Mesenchymal stem cell (in vitro differentiated cells and primary cell): ENCODE data around the gene MUC22.
"Not testable (repeated sequence)": the region's sequence is repeated elsewhere in the genome, so short reads cannot be mapped to it uniquely, and the experiment has no call there.

Source experiments
- DNase-seq: peaks from one replicate; pipeline ENCODE4 v3.0.0-alpha.2; 2013
- H2AFZ ChIP-seq: one replicate; pipeline ENCODE4 v1.6.1; 2013; ENCODE audit warnings: low read depth, mild to moderate bottlenecking, control low read depth, inconsistent platforms, low read length, moderate library complexity
- H2AK5ac ChIP-seq: 2 replicates; pipeline ENCODE4 v1.6.1; 2013; ENCODE audit warnings: low read length, moderate library complexity, mild to moderate bottlenecking, inconsistent platforms; ENCODE audit not compliant: severe bottlenecking
- H2BK120ac ChIP-seq: one replicate; pipeline ENCODE4 v1.6.1; 2013; ENCODE audit warnings: low read depth, mild to moderate bottlenecking, inconsistent platforms, low read length, moderate library complexity
- H2BK12ac ChIP-seq, 2 experiments: one replicate each; pipeline ENCODE4 v1.6.1; 2013; ENCODE audit warnings: inconsistent platforms in 2 of 2, low read length in 2 of 2, mild to moderate bottlenecking in 2 of 2, moderate library complexity in 2 of 2, control low read depth in 1 of 2
- H2BK15ac ChIP-seq: one replicate; pipeline ENCODE4 v1.6.1; 2013; ENCODE audit warnings: mild to moderate bottlenecking, low read depth, inconsistent platforms; ENCODE audit not compliant: poor library complexity, severe bottlenecking
- H2BK5ac ChIP-seq: 2 replicates; pipeline ENCODE4 v1.6.1; 2013; ENCODE audit warnings: low read depth, mild to moderate bottlenecking, low read length, control low read depth, inconsistent platforms; ENCODE audit not compliant: poor library complexity, severe bottlenecking
- H3K14ac ChIP-seq, 2 experiments: one replicate each; pipeline ENCODE4 v1.6.1; 2013; ENCODE audit warnings: inconsistent platforms in 2 of 2, low read length in 2 of 2, control low read depth in 1 of 2, mild to moderate bottlenecking in 1 of 2, moderate library complexity in 1 of 2
- H3K18ac ChIP-seq, 2 experiments: one replicate each; pipeline ENCODE4 v1.6.1; 2013; ENCODE audit warnings: inconsistent platforms in 2 of 2, low read length in 2 of 2, control low read depth in 1 of 2, low read depth in 1 of 2, mild to moderate bottlenecking in 1 of 2
- H3K23ac ChIP-seq, 2 experiments: one replicate each; pipeline ENCODE4 v1.6.1; 2013; ENCODE audit warnings: inconsistent platforms in 2 of 2, low read length in 2 of 2, mild to moderate bottlenecking in 2 of 2, moderate library complexity in 2 of 2, control low read depth in 1 of 2
- H3K27ac ChIP-seq: 2 replicates; pipeline ENCODE4 v1.5.1; 2013; ENCODE audit warnings: mild to moderate bottlenecking, moderate library complexity, low read length, control low read depth, inconsistent platforms; ENCODE audit not compliant: poor library complexity, severe bottlenecking
- H3K27me3 ChIP-seq, 2 experiments: 2 replicates each; pipeline versions ENCODE4 v1.6.1 to v1.7.0; 2013; ENCODE audit warnings: low read length in 2 of 2, mild to moderate bottlenecking in 2 of 2, moderate library complexity in 2 of 2, control low read depth in 1 of 2, inconsistent platforms in 1 of 2; ENCODE audit not compliant: control insufficient read depth in 1 of 2, insufficient read depth in 1 of 2
- H3K36me3 ChIP-seq, 2 experiments: 2 replicates each; pipeline versions ENCODE4 v1.6.1 to v1.7.0; 2013; ENCODE audit warnings: low read length in 2 of 2, control low read depth in 1 of 2, inconsistent platforms in 1 of 2, low read depth in 1 of 2, mild to moderate bottlenecking in 1 of 2; ENCODE audit not compliant: insufficient read depth in 2 of 2, control insufficient read depth in 1 of 2
- H3K4ac ChIP-seq, 2 experiments: one replicate each; pipeline ENCODE4 v1.6.1; 2013; ENCODE audit warnings: inconsistent platforms in 2 of 2, low read length in 2 of 2, mild to moderate bottlenecking in 2 of 2, moderate library complexity in 2 of 2, control low read depth in 1 of 2, low read depth in 1 of 2
- H3K4me1 ChIP-seq: 2 replicates; pipeline ENCODE4 v1.6.1; 2013; ENCODE audit warnings: low read depth, low read length, control low read depth; ENCODE audit not compliant: control insufficient read depth, insufficient read depth
- H3K4me2 ChIP-seq: 2 replicates; pipeline ENCODE4 v1.6.1; 2013; ENCODE audit warnings: low read length, mild to moderate bottlenecking, inconsistent platforms; ENCODE audit not compliant: poor library complexity, severe bottlenecking
- H3K4me3 ChIP-seq, 2 experiments: 2 replicates each; pipeline versions ENCODE4 v1.5.1 to v1.7.0; 2013; ENCODE audit warnings: low read length in 2 of 2, mild to moderate bottlenecking in 2 of 2, control low read depth in 1 of 2, low read depth in 1 of 2; ENCODE audit not compliant: insufficient read depth in 1 of 2
- H3K79me1 ChIP-seq: replicated peaks from 2 replicates; pipeline ENCODE4 v1.6.1; 2013; ENCODE audit warnings: mild to moderate bottlenecking, control low read depth, low read length, inconsistent platforms; ENCODE audit not compliant: poor library complexity, severe bottlenecking
- H3K9ac ChIP-seq: 2 replicates; pipeline ENCODE4 v1.7.0; 2013; ENCODE audit warnings: mild to moderate bottlenecking, low read length, moderate library complexity
- H3K9me3 ChIP-seq: 2 replicates; pipeline ENCODE4 v1.7.0; 2013; ENCODE audit warnings: mild to moderate bottlenecking, low read length; ENCODE audit not compliant: control insufficient read depth
- H4K8ac ChIP-seq: one replicate; pipeline ENCODE4 v1.6.1; 2013; ENCODE audit warnings: inconsistent platforms, mild to moderate bottlenecking, low read length, moderate library complexity
- H4K91ac ChIP-seq: one replicate; pipeline ENCODE4 v1.6.1; 2013; ENCODE audit warnings: mild to moderate bottlenecking, low read length, inconsistent platforms
- WGBS: methylation state at CpG from one replicate; pipeline ENCODE4 v1.1.7; 2013; ENCODE audit warnings: mixed read lengths; 5-methylcytosine and 5-hydroxymethylcytosine counted together

Gene MUC22

DNA sequence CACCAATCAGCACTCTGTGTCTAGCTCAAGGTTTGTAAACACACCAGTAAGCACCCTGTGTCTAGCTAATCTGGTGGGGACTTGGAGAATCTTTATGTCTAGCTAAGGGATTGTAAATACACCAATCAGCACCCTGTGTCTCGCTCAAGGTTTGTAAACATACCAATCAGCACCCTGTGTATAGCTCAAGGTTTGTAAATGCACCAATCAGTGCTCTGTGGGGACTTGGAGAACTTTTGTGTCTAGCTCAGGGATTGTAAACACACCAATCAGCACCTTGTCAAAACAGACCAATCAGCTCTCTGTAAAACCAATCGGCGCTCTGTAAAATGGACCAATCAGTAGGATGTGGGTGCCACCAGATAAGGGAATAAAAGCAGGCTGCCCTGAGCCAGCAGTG is 7.2 kb downstream of the MUC22 start:
- not testable (repeated sequence) for H3K18ac ChIP-seq, H4K8ac ChIP-seq

GRCh38 chr6:31020057-31020456 is 9.8 kb downstream of the MUC22 start:
- Histone ChIP-seq H4K8ac (no peak overlapping the region), H2AK5ac (no peak overlapping the region), H3K18ac (no peak overlapping the region), H2BK5ac (no peak overlapping the region), H3K23ac (no peak overlapping the region), H4K91ac (no peak overlapping the region), H3K9me3 (peaks cover 5% of the 10 kb centered on the region), H3K9ac (no peak overlapping the region), H3K4me1 (no peaks in the 10 kb centered on the region), H3K27ac (no peak overlapping the region), H2BK15ac (no peak overlapping the region), H3K4ac (no peak overlapping the region), H3K4me3 (no peak overlapping the region), H3K79me1 (no peaks in the 10 kb centered on the region), H3K36me3 (no peaks in the 10 kb centered on the region), H3K4me2 (no peak overlapping the region), H3K14ac (no peak overlapping the region), H2BK12ac (no peak overlapping the region), H2AFZ (no peak overlapping the region), H3K27me3 (peaks cover 0 to 20% of the 10 kb centered on the region in 2 experiments), H2BK120ac (no peak overlapping the region)
- WGBS: 86% methylated on average over 1 of the region's 2 CpGs
- no peak for DNase-seq

More for the DNA sequence above, 7.2 kb downstream of the MUC22 start:
- not testable (repeated sequence) for H2BK15ac ChIP-seq, H2AFZ ChIP-seq, H3K9me3 ChIP-seq, H3K27ac ChIP-seq, H3K4ac ChIP-seq, H3K36me3 ChIP-seq, DNase-seq, H3K79me1 ChIP-seq, H3K9ac ChIP-seq, H2BK5ac ChIP-seq, H4K91ac ChIP-seq, H3K4me1 ChIP-seq, H3K27me3 ChIP-seq, H3K23ac ChIP-seq, H2BK120ac ChIP-seq, H2BK12ac ChIP-seq, H2AK5ac ChIP-seq, H3K4me3 ChIP-seq, H3K4me2 ChIP-seq, H3K14ac ChIP-seq
- 100% methylated on average over 1 of the region's 3 CpGs for WGBS

DNA sequence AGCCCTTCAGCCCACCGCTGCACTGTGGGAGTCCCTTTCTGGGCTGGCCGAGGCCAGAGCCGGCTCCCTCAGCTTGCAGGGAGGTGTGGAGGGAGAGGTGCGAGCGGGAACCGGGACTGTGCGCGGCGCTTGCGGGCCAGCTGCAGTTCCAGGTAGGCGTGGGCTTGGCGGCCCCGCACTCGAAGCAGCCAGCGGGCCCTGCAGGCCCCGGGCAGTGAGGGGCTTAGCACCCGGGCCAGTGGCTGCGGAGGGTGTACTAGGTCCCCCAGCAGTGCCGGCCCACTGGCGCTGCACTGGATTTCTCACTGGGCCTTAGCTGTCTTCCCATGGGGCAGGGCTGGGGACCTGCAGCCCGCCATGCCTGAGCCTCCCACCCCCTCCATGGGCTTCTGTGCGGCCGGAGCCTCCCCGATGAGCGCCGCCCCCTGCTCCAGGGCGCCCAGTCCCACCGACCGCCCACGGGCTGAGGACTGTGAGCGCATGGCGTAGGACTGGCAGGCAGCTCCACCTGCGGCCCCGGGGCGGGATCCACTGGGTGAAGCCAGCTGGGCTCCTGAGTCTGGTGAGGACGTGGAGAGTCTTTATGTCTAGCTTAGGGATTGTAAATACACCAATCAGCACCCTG is 10.5 kb downstream of the MUC22 start:
- not testable (repeated sequence) for H4K91ac ChIP-seq, H2BK12ac ChIP-seq, H3K79me1 ChIP-seq, H3K23ac ChIP-seq, H2BK120ac ChIP-seq, H4K8ac ChIP-seq, H3K9ac ChIP-seq, H2AK5ac ChIP-seq, H2AFZ ChIP-seq, H2BK5ac ChIP-seq, H3K27ac ChIP-seq, H3K4me2 ChIP-seq, H3K14ac ChIP-seq, H2BK15ac ChIP-seq, H3K18ac ChIP-seq, H3K4me1 ChIP-seq, H3K4ac ChIP-seq, H3K9me3 ChIP-seq, H3K36me3 ChIP-seq, H3K4me3 ChIP-seq, DNase-seq
- 49% methylated on average over 34 of the region's 36 CpGs for WGBS
- peaks cover 0 to 22% of the 10 kb centered on the region in 2 experiments for H3K27me3 ChIP-seq

GRCh38 chr6:31021705-31022531 is 11.6 kb downstream of the MUC22 start:
- not testable (repeated sequence) for H4K8ac ChIP-seq, H3K18ac ChIP-seq, H3K9ac ChIP-seq, H3K23ac ChIP-seq, H3K4me2 ChIP-seq, H2BK120ac ChIP-seq, H3K4ac ChIP-seq, H3K27ac ChIP-seq, H2AFZ ChIP-seq, H2AK5ac ChIP-seq, H3K4me3 ChIP-seq, H2BK12ac ChIP-seq, H3K4me1 ChIP-seq, H3K14ac ChIP-seq, H2BK5ac ChIP-seq, H3K9me3 ChIP-seq, H2BK15ac ChIP-seq, H3K79me1 ChIP-seq, H4K91ac ChIP-seq, H3K36me3 ChIP-seq, DNase-seq
- WGBS: 88% methylated on average over 14 of the region's 15 CpGs
- H3K27me3 ChIP-seq: peaks cover 0 to 34% of the 10 kb centered on the region in 2 experiments
